H9 (cell line): Measurements from ENCODE around the gene NKD1. TPM values are rescaled to one million over a fixed set of nuclear protein-coding genes. Genes with fewer than 3 reads are reported as not detected.

Source experiments
- DNase-seq: peaks from one replicate; pipeline ENCODE4 v3.0.0-alpha.2; 2017
- H2AFZ ChIP-seq: one replicate; pipeline ENCODE4 v1.6.1; 2013; ENCODE audit warnings: mild to moderate bottlenecking, low read length, control low read depth, moderate library complexity
- H2AK5ac ChIP-seq: 2 replicates; pipeline ENCODE4 v1.6.1; 2013; ENCODE audit warnings: low read length, control low read depth, mixed read lengths; ENCODE audit not compliant: insufficient read length
- H2BK120ac ChIP-seq: one replicate; pipeline ENCODE4 v1.6.1; 2013; ENCODE audit warnings: low read depth, mild to moderate bottlenecking, low read length, control low read depth, inconsistent platforms; ENCODE audit not compliant: poor library complexity, severe bottlenecking
- H2BK12ac ChIP-seq: 2 replicates; pipeline ENCODE4 v1.6.1; 2013; ENCODE audit warnings: low read length, control low read depth, mixed read lengths, low read depth; ENCODE audit not compliant: insufficient read length
- H2BK15ac ChIP-seq: 2 replicates; pipeline ENCODE4 v1.6.1; 2013; ENCODE audit warnings: low read depth, low read length, control low read depth
- H2BK20ac ChIP-seq: one replicate; pipeline ENCODE4 v1.6.1; 2013; ENCODE audit warnings: low read depth, mild to moderate bottlenecking, low read length, control low read depth, inconsistent platforms; ENCODE audit not compliant: poor library complexity, severe bottlenecking
- H2BK5ac ChIP-seq: 2 replicates; pipeline ENCODE4 v1.6.1; 2013; ENCODE audit warnings: low read length, control low read depth, mixed read lengths; ENCODE audit not compliant: insufficient read length
- H3K14ac ChIP-seq: 2 replicates; pipeline ENCODE4 v1.6.1; 2013; ENCODE audit warnings: low read length, control low read depth; ENCODE audit not compliant: insufficient read depth
- H3K18ac ChIP-seq: 2 replicates; pipeline ENCODE4 v1.6.1; 2013; ENCODE audit warnings: low read depth, mild to moderate bottlenecking, mixed read lengths, low read length, control low read depth; ENCODE audit not compliant: insufficient read length
- H3K23ac ChIP-seq: 2 replicates; pipeline ENCODE4 v1.6.1; 2013; ENCODE audit warnings: low read length, control low read depth, mixed read lengths, low read depth; ENCODE audit not compliant: insufficient read length
- H3K23me2 ChIP-seq: 2 replicates; pipeline ENCODE4 v1.6.1; 2013; ENCODE audit warnings: low read depth, mild to moderate bottlenecking, mixed read lengths, low read length, control low read depth; ENCODE audit not compliant: insufficient read length, poor library complexity, severe bottlenecking
- H3K27ac ChIP-seq: 2 replicates; pipeline ENCODE4 v1.5.1; 2013; ENCODE audit warnings: low read length, control low read depth, mixed read lengths, low read depth; ENCODE audit not compliant: insufficient read length
- H3K27me3 ChIP-seq: 2 replicates; pipeline ENCODE4 v1.6.1; 2013; ENCODE audit warnings: low read length, control low read depth, inconsistent platforms; ENCODE audit not compliant: insufficient read depth
- H3K4ac ChIP-seq: 2 replicates; pipeline ENCODE4 v1.6.1; 2013; ENCODE audit warnings: low read depth, mild to moderate bottlenecking, control low read depth, inconsistent platforms, low read length, moderate library complexity
- H3K4me1 ChIP-seq: 2 replicates; pipeline ENCODE4 v1.6.1; 2013; ENCODE audit warnings: low read length, control low read depth, inconsistent platforms; ENCODE audit not compliant: insufficient read depth
- H3K4me2 ChIP-seq: 2 replicates; pipeline ENCODE4 v1.6.1; 2013; ENCODE audit warnings: low read length, control low read depth, mixed read lengths; ENCODE audit not compliant: insufficient read length, insufficient read depth
- H3K56ac ChIP-seq: 2 replicates; pipeline ENCODE4 v1.6.1; 2013; ENCODE audit warnings: low read depth, mild to moderate bottlenecking, mixed read lengths, low read length, control low read depth; ENCODE audit not compliant: insufficient read length
- H3K79me1 ChIP-seq: 2 replicates; pipeline ENCODE4 v1.6.1; 2013; ENCODE audit warnings: low read depth, mild to moderate bottlenecking, moderate library complexity, low read length, control low read depth, inconsistent platforms; ENCODE audit not compliant: insufficient read depth, poor library complexity, severe bottlenecking
- H3K79me2 ChIP-seq: 2 replicates; pipeline ENCODE4 v1.6.1; 2013; ENCODE audit warnings: low read length, control low read depth, inconsistent platforms; ENCODE audit not compliant: insufficient read depth
- H3K9ac ChIP-seq: 2 replicates; pipeline ENCODE4 v1.6.1; 2013; ENCODE audit warnings: low read length, control low read depth, mixed read lengths; ENCODE audit not compliant: insufficient read length; ENCODE audit errors: extremely low read depth
- H3K9me3 ChIP-seq: one replicate; pipeline ENCODE4 v1.6.1; 2013; ENCODE audit warnings: low read depth, low read length, inconsistent platforms; ENCODE audit not compliant: control insufficient read depth
- H3T11ph ChIP-seq: one replicate; pipeline ENCODE4 v1.6.1; 2013; ENCODE audit warnings: mild to moderate bottlenecking, low read length, control low read depth, inconsistent platforms
- H4K20me1 ChIP-seq: one replicate; pipeline ENCODE4 v1.6.1; 2013; ENCODE audit not compliant: control insufficient read depth, insufficient read length, insufficient read depth
- H4K5ac ChIP-seq: 2 replicates; pipeline ENCODE4 v1.6.1; 2013; ENCODE audit warnings: low read depth, mild to moderate bottlenecking, mixed read lengths, low read length, control low read depth; ENCODE audit not compliant: insufficient read length
- H4K8ac ChIP-seq: replicated peaks from 2 replicates; pipeline ENCODE4 v1.6.1; 2013; ENCODE audit warnings: low read length, control low read depth, mixed read lengths, low read depth; ENCODE audit not compliant: insufficient read length
- H4K91ac ChIP-seq: 2 replicates; pipeline ENCODE4 v1.6.1; 2013; ENCODE audit warnings: low read depth, mild to moderate bottlenecking, moderate library complexity, mixed read lengths, low read length, control low read depth; ENCODE audit not compliant: insufficient read length
- H3K27ac Mint-ChIP-seq, 3 experiments: 2 replicates in 2 of 3; 3 replicates in 1 of 3; pipeline ENCODE4 v1.8.0; 2020 to 2021; ENCODE audit warnings: mixed read lengths in 3 of 3, mild to moderate bottlenecking in 1 of 3, moderate library complexity in 1 of 3
- H3K27me3 Mint-ChIP-seq: 2 replicates; pipeline ENCODE4 v1.8.0; 2021; ENCODE audit warnings: low read depth, mild to moderate bottlenecking, moderate library complexity, mixed read lengths
- H3K36me3 Mint-ChIP-seq, 3 experiments: 2 replicates in 2 of 3; 3 replicates in 1 of 3; pipeline ENCODE4 v1.8.0; 2020 to 2021; ENCODE audit warnings: low read depth in 3 of 3, mixed read lengths in 3 of 3; ENCODE audit not compliant: insufficient read depth in 1 of 3
- H3K4me1 Mint-ChIP-seq, 2 experiments: 2 replicates each; pipeline ENCODE4 v1.8.0; 2020; ENCODE audit warnings: mixed read lengths in 2 of 2
- H3K4me3 Mint-ChIP-seq, 2 experiments: 2 replicates in 1 of 2; 3 replicates in 1 of 2; pipeline ENCODE4 v1.8.0; 2020 to 2021; ENCODE audit warnings: mild to moderate bottlenecking in 2 of 2, mixed read lengths in 2 of 2, moderate library complexity in 1 of 2
- H3K9me3 Mint-ChIP-seq, 2 experiments: 2 replicates in 1 of 2; 3 replicates in 1 of 2; pipeline ENCODE4 v1.8.0; 2020; ENCODE audit warnings: mild to moderate bottlenecking in 2 of 2, mixed read lengths in 2 of 2, moderate library complexity in 1 of 2
- CTCF ChIP-seq: fragments of 200-600 bp; sonication (generic); conservative IDR thresholded peaks from 3 replicates; pipeline ENCODE4 v1.8.0; 2021; ENCODE audit warnings: antibody characterized with exemption, mild to moderate bottlenecking
- WGBS: extraction: QIAGEN DNeasy Blood & Tissue Kit; methylation state at CpG from one replicate; pipeline ENCODE4 v1.1.7; 2013; ENCODE audit warnings: missing lambda C conversion rate, low lambda C conversion rate, mixed read lengths; ENCODE audit not compliant: insufficient read length; ENCODE audit errors: extremely low coverage; 5-methylcytosine and 5-hydroxymethylcytosine counted together
- total RNA-seq: library from RNA; stranded (reverse); gene quantifications from 2 replicates; pipeline ENCODE4 v1.2.1, GENCODE V29; 2021

Gene NKD1
- total RNA-seq, 1 experiment from 2014 or later = 1.9 TPM

GRCh38 chr16:50499254-50499653 lies 48.9 kb upstream of the NKD1 start:
- Histone ChIP-seq H3T11ph (no peak overlapping the region), H3K79me1 (no peaks in the 10 kb centered on the region), H2AFZ (no peak overlapping the region), H2AK5ac (no peak overlapping the region), H4K5ac (no peak overlapping the region), H2BK12ac (no peak overlapping the region), H3K23ac (no peak overlapping the region), H4K8ac (no peak overlapping the region), H4K20me1 (no peaks in the 10 kb centered on the region), H3K4ac (no peak overlapping the region), H3K56ac (no peak overlapping the region), H4K91ac (no peak overlapping the region), H3K9me3 (no peaks in the 10 kb centered on the region), H3K23me2 (no peaks in the 10 kb centered on the region), H3K14ac (no peak overlapping the region), H3K4me2 (no peak overlapping the region), H2BK15ac (no peak overlapping the region), H3K4me1 (no peaks in the 10 kb centered on the region; the same call in 1 of the 2 replicates), H2BK120ac (no peak overlapping the region), H3K79me2 (no peaks in the 10 kb centered on the region), H2BK20ac (no peak overlapping the region), H3K18ac (no peak overlapping the region), H2BK5ac (no peak overlapping the region), H3K27ac (no peak overlapping the region), H3K9ac (no peak overlapping the region), H3K27me3 (no peaks in the 10 kb centered on the region)
- Mint-ChIP-seq H3K27ac (no peak overlapping the region), H3K4me3 (no peak overlapping the region), H3K9me3 (no peaks in the 10 kb centered on the region; a peak in 1 of 5 replicates), H3K4me1 (peaks cover 17 to 20% of the 10 kb centered on the region in 2 experiments), H3K27me3 (peaks cover 4% of the 10 kb centered on the region), H3K36me3 (0 out of 7 replicates have a peak, but pooled peaks cover 0 to 2% (median 0%) of the 10 kb centered on the region in 3 experiments)
- DNase-seq = no peak
- WGBS = no CpG with 5 or more reads among the region's 2 CpGs
- TF ChIP-seq CTCF = no peak
